ENCODE measurements around the gene STYXL1.

Gene STYXL1

GRCh38 chr7:75985009-75985517 is 62.7 kb downstream of the STYXL1 start:
- H3K36me3 ChIP-seq (ENCODE audit: low read depth): peaks cover 20% of the 10 kb centered on the region
- DNase-seq (ENCODE audit: low spot score) (no peak), ATAC-seq (ENCODE audit: low read depth) (no peak)
- H3K27me3 ChIP-seq (ENCODE audit: insufficient read depth, poor library complexity, severe bottlenecking): no peaks in the 10 kb centered on the region
- no peaks in the 10 kb centered on the region for H3K9me3 ChIP-seq (ENCODE audit: severe bottlenecking)
- no peak overlapping the region for H3K4me3 ChIP-seq (ENCODE audit: severe bottlenecking)
- no peaks in the 10 kb centered on the region for H3K4me1 ChIP-seq (ENCODE audit: insufficient read depth, poor library complexity, severe bottlenecking)
- H3K27ac ChIP-seq (ENCODE audit: poor library complexity, severe bottlenecking): no peak overlapping the region
- no peak for TF ChIP-seq CTCF (IDR thresholded peaks at IDR 0.05; ENCODE audit: poor library complexity, severe bottlenecking)

GRCh38 chr7:75984130-75985008 is 63.4 kb downstream of the STYXL1 start:
- Histone ChIP-seq H3K36me3 (ENCODE audit: low read depth) (peaks cover 20% of the 10 kb centered on the region), H3K27me3 (ENCODE audit: insufficient read depth, poor library complexity, severe bottlenecking) (no peaks in the 10 kb centered on the region), H3K27ac (ENCODE audit: poor library complexity, severe bottlenecking) (no peak overlapping the region), H3K4me3 (ENCODE audit: severe bottlenecking) (no peak overlapping the region), H3K4me1 (ENCODE audit: insufficient read depth, poor library complexity, severe bottlenecking) (no peaks in the 10 kb centered on the region), H3K9me3 (ENCODE audit: severe bottlenecking) (no peaks in the 10 kb centered on the region)
- no peak for ATAC-seq (ENCODE audit: low read depth)
- no peak for DNase-seq (ENCODE audit: low spot score)
- TF ChIP-seq CTCF (IDR thresholded peaks at IDR 0.05; ENCODE audit: poor library complexity, severe bottlenecking): no peak

- no peak for ATAC-seq (ENCODE audit: low read depth)
- Histone ChIP-seq H3K4me1 (ENCODE audit: insufficient read depth, poor library complexity, severe bottlenecking) (no peaks in the 10 kb centered on the region), H3K4me3 (ENCODE audit: severe bottlenecking) (no peak overlapping the region), H3K27ac (ENCODE audit: poor library complexity, severe bottlenecking) (no peak overlapping the region), H3K9me3 (ENCODE audit: severe bottlenecking) (no peaks in the 10 kb centered on the region), H3K36me3 (ENCODE audit: low read depth) (peaks cover 20% of the 10 kb centered on the region), H3K27me3 (ENCODE audit: insufficient read depth, poor library complexity, severe bottlenecking) (no peaks in the 10 kb centered on the region)
- no peak for TF ChIP-seq CTCF (IDR thresholded peaks at IDR 0.05; ENCODE audit: poor library complexity, severe bottlenecking)
- no peak for DNase-seq (ENCODE audit: low spot score)
These were observed 64.2 kb downstream of the STYXL1 start for GRCh38 chr7:75983471-75984129.

- no peak for ATAC-seq (ENCODE audit: low read depth)
- Histone ChIP-seq H3K4me1 (ENCODE audit: insufficient read depth, poor library complexity, severe bottlenecking) (no peaks in the 10 kb centered on the region), H3K27ac (ENCODE audit: poor library complexity, severe bottlenecking) (no peak overlapping the region), H3K9me3 (ENCODE audit: severe bottlenecking) (no peaks in the 10 kb centered on the region), H3K4me3 (ENCODE audit: severe bottlenecking) (no peak overlapping the region), H3K36me3 (ENCODE audit: low read depth) (peaks cover 20% of the 10 kb centered on the region), H3K27me3 (ENCODE audit: insufficient read depth, poor library complexity, severe bottlenecking) (no peaks in the 10 kb centered on the region)
- no peak for TF ChIP-seq CTCF (IDR thresholded peaks at IDR 0.05; ENCODE audit: poor library complexity, severe bottlenecking)
- no peak for DNase-seq (ENCODE audit: low spot score)
These were observed 65.3 kb downstream of the STYXL1 start for GRCh38 chr7:75982306-75983064.
